Measurements from ENCODE around the gene HPSE.
A peak's percentile ranks its signal among the peaks of the same experiment; 100 is the strongest.
"Not testable (repeated sequence)": the region's sequence is repeated elsewhere in the genome, so short reads cannot be mapped to it uniquely, and the experiment has no call there.

HPSE gene

GRCh38 chr4:83331956-83332355 lies 2.7 kb downstream of the HPSE start:
- DNase-seq (ENCODE audit: low read depth in 2 of 2) = no peak

- DNase-seq (ENCODE audit: low read depth in 2 of 2) = no peak
Observed at GRCh38 chr4:83329521-83330110, 5.0 kb downstream of the HPSE start.

GRCh38 chr4:83328521-83329187 lies 6.0 kb downstream of the HPSE start:
- DNase-seq (ENCODE audit: low read depth in 2 of 2) = no peak

GRCh38 chr4:83326546-83326945 lies 8.1 kb downstream of the HPSE start:
- no peak for DNase-seq (ENCODE audit: low read depth in 2 of 2)

GRCh38 chr4:83325306-83325705 lies 9.3 kb downstream of the HPSE start:
- DNase-seq (ENCODE audit: low read depth in 2 of 2) = not testable (repeated sequence)

- DNase-seq (ENCODE audit: low read depth in 2 of 2) = no peak
Observed at GRCh38 chr4:83323136-83323535, 11.5 kb downstream of the HPSE start.

- peak; percentile 21 to 22 for DNase-seq (ENCODE audit: low read depth in 2 of 2)
Observed at GRCh38 chr4:83320548-83320947, 14.1 kb downstream of the HPSE start.

GRCh38 chr4:83318666-83319065 lies 16.0 kb downstream of the HPSE start:
- DNase-seq (ENCODE audit: low read depth in 2 of 2) = no peak

- no peak for DNase-seq (ENCODE audit: low read depth in 2 of 2)
Observed at GRCh38 chr4:83317671-83318070, 17.0 kb downstream of the HPSE start.

- no peak for DNase-seq (ENCODE audit: low read depth in 2 of 2)
Observed at GRCh38 chr4:83316459-83317165, 18.0 kb downstream of the HPSE start.

GRCh38 chr4:83315341-83315870 lies 19.2 kb downstream of the HPSE start:
- no peak for DNase-seq (ENCODE audit: low read depth in 2 of 2)

GRCh38 chr4:83308672-83309071 lies 26.0 kb downstream of the HPSE start:
- no peak for DNase-seq (ENCODE audit: low read depth in 2 of 2)

GRCh38 chr4:83307920-83308319 lies 26.7 kb downstream of the HPSE start:
- no peak for DNase-seq (ENCODE audit: low read depth in 2 of 2)

GRCh38 chr4:83305187-83305586 lies 29.5 kb downstream of the HPSE start:
- DNase-seq (ENCODE audit: low read depth in 2 of 2) = no peak

- DNase-seq (ENCODE audit: low read depth in 2 of 2) = no peak
Observed at GRCh38 chr4:83297548-83298260, 36.9 kb downstream of the HPSE start.

- no peak for DNase-seq (ENCODE audit: low read depth in 2 of 2)
Observed at GRCh38 chr4:83293305-83294046, 41.2 kb downstream of the HPSE start.

- DNase-seq (ENCODE audit: low read depth in 2 of 2) = not testable (repeated sequence)
Observed at GRCh38 chr4:83290059-83290774, 44.4 kb downstream of the HPSE start.

- DNase-seq (ENCODE audit: low read depth in 2 of 2) = not testable (repeated sequence)
Observed at GRCh38 chr4:83288381-83288780, 46.3 kb downstream of the HPSE start.

GRCh38 chr4:83285055-83285407 lies 49.6 kb downstream of the HPSE start:
- DNase-seq (ENCODE audit: low read depth in 2 of 2) = no peak

GRCh38 chr4:83284193-83285054 lies 50.2 kb downstream of the HPSE start, which contains the start of gene COQ2:
Gene COQ2, minus strand, starts transcription at chr4:83284798. Its CDS starts 34 bp downstream, at chr4:83284764.
- peak; percentile 76 to 78 for DNase-seq (ENCODE audit: low read depth in 2 of 2)

Data from fibroblast of skin of left biceps (primary cell).